ENCODE results near the gene PPP2R2B. TPM values are rescaled to one million over a fixed set of nuclear protein-coding genes. Genes with fewer than 3 reads are reported as not detected.

PPP2R2B gene
- total and polyA plus RNA-seq, 4 donors, result 0.15 to 1.2 (median 0.55) TPM

DNA sequence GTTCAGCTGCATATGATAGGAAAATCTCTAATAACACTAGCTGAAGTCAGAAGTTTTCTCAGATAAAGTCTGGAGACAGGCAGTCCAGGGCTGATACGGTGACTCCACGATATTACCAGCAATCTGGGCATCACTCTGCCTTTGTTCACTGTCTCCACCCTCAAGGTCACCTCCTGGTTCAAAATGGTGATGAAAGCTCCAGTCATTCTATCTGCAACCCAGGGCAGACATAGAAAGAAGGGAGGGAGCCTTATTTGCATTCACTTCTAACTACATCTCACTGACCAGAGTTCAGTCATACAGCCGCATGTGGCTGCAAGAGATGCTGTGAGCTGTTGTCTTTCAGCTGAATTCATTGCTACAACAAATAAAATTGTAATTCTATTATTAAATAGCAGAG lies 340.1 kb downstream of the PPP2R2B start:
- Histone ChIP-seq H3K27me3 (ENCODE audit: control insufficient read depth in 3 of 3, insufficient read depth in 3 of 3, low read length in 2 of 3) (no peaks in the 10 kb centered on the region), H3K9me3 (ENCODE audit: control insufficient read depth in 4 of 4, insufficient read depth in 3 of 4, low read length in 3 of 4) (peaks cover 0 to 2% (median 0%) of the 10 kb centered on the region in 4 donors), H3K4me1 (ENCODE audit: control insufficient read depth in 5 of 5, insufficient read depth in 5 of 5, low read length in 5 of 5) (no peaks in the 10 kb centered on the region), H3K27ac (ENCODE audit: low read depth in 1 of 2, low read length in 1 of 2) (no peak overlapping the region), H3K9ac (ENCODE audit: insufficient read depth in 1 of 2, low read length in 2 of 2) (no peak overlapping the region), H3K36me3 (ENCODE audit: control insufficient read depth in 4 of 4, insufficient read depth in 4 of 4, low read length in 4 of 4) (no peaks in the 10 kb centered on the region), H3K4me3 (no peak overlapping the region)
- no peak for TF ChIP-seq CTCF (IDR thresholded peaks at IDR 0.05; ENCODE audit: control extremely low read depth, extremely low read depth)
- DNase-seq (no peak), ATAC-seq (ENCODE audit: insufficient read depth, low FRiP score) (no peak)
- 89 to 95% methylated on average over 3 of the region's 3 CpGs for WGBS, 2 donors

GRCh38 chr5:146533882-146534281 lies 344.7 kb downstream of the PPP2R2B start:
- H3K4me1 ChIP-seq (ENCODE audit: control insufficient read depth in 5 of 5, insufficient read depth in 5 of 5, low read length in 5 of 5), result no peaks in the 10 kb centered on the region
- no peaks in the 10 kb centered on the region for H3K36me3 ChIP-seq (ENCODE audit: control insufficient read depth in 4 of 4, insufficient read depth in 4 of 4, low read length in 4 of 4)
- ATAC-seq (ENCODE audit: insufficient read depth, low FRiP score) (no peak), DNase-seq (no peak)
- no peak overlapping the region for H3K27ac ChIP-seq (ENCODE audit: low read depth in 1 of 2, low read length in 1 of 2)
- 0% methylated on average over 1 of the region's 1 CpG for WGBS, 2 donors
- TF ChIP-seq CTCF (IDR thresholded peaks at IDR 0.05; ENCODE audit: control extremely low read depth, extremely low read depth), result no peak
- H3K27me3 ChIP-seq (ENCODE audit: control insufficient read depth in 3 of 3, insufficient read depth in 3 of 3, low read length in 2 of 3), result no peaks in the 10 kb centered on the region
- H3K9me3 ChIP-seq (ENCODE audit: control insufficient read depth in 4 of 4, insufficient read depth in 3 of 4, low read length in 3 of 4), result no peaks in the 10 kb centered on the region
- H3K4me3 ChIP-seq, result no peak overlapping the region
- H3K9ac ChIP-seq (ENCODE audit: insufficient read depth in 1 of 2, low read length in 2 of 2), result no peak overlapping the region

DNA sequence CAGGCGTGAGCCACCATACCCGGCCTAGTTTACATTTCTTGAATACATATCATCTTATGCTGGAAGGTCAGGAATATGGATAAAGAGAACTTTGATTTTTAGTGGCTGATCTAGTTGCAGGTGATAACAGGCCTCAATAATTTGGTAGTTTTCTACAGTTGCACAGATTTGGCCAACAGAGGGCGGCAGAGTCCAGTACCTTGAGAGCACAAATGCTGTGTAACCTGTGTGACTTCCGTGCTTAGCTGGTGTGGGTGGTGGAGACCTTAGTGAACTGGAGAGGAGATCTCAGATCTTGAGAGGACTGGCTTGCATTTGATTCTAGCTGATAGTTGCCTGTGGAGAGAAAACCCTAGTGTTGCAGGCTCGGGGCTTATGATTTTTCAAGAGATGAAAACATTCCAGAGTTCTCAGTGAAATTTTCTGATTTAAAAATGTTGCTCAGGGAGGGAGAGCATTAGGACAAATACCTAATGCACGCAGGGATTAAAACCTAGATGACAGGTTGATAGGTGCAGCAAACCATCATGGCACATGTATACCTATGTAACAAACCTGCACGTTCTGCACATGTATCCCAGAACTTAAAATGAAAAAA lies 345.2 kb downstream of the PPP2R2B start:
- Histone ChIP-seq H3K4me1 (ENCODE audit: control insufficient read depth in 5 of 5, insufficient read depth in 5 of 5, low read length in 5 of 5) (no peaks in the 10 kb centered on the region), H3K27ac (ENCODE audit: low read depth in 1 of 2, low read length in 1 of 2) (no peak overlapping the region), H3K9me3 (ENCODE audit: control insufficient read depth in 4 of 4, insufficient read depth in 3 of 4, low read length in 3 of 4) (no peaks in the 10 kb centered on the region), H3K27me3 (ENCODE audit: control insufficient read depth in 3 of 3, insufficient read depth in 3 of 3, low read length in 2 of 3) (no peaks in the 10 kb centered on the region), H3K9ac (ENCODE audit: insufficient read depth in 1 of 2, low read length in 2 of 2) (no peak overlapping the region), H3K36me3 (ENCODE audit: control insufficient read depth in 4 of 4, insufficient read depth in 4 of 4, low read length in 4 of 4) (no peaks in the 10 kb centered on the region), H3K4me3 (no peak overlapping the region)
- TF ChIP-seq CTCF (IDR thresholded peaks at IDR 0.05; ENCODE audit: control extremely low read depth, extremely low read depth), result peak; percentile 41
- DNase-seq (peak; percentile 38 to 57 (median 56)), ATAC-seq (ENCODE audit: insufficient read depth, low FRiP score) (no peak)
- WGBS, 2 donors, result 45% methylated on average over 7 of the region's 7 CpGs

Small RNA genes within 50 kb of the gene (small RNA-seq; reads per million reads assigned to genes)
- gene RN7SL791P (ENCODE audit: low replicate concordance), result 0.12 reads per million

Data from lung (tissue), 13 donors.